HepG2 (cell line): ENCODE measurements around the gene CNOT2.

ENCODE experiments used
- BRCA1 ChIP-seq: sonication (generic); formaldehyde crosslinking; IDR thresholded peaks from 2 replicates; pipeline ENCODE4 v1.4.0; 2020; ENCODE audit warnings: missing genetic modification reagents
- EZH2 ChIP-seq: conservative IDR thresholded peaks from 2 replicates; pipeline ENCODE4 v1.6.1; 2012; ENCODE audit warnings: mild to moderate bottlenecking, low read depth, low read length, moderate library complexity
- JUND ChIP-seq: sonication (generic); formaldehyde crosslinking; IDR thresholded peaks from 2 replicates; pipeline ENCODE4 v1.8.0; 2022; ENCODE audit warnings: mild to moderate bottlenecking, missing genetic modification reagents
- NFYB ChIP-seq: sonication (generic); formaldehyde crosslinking; IDR thresholded peaks from 2 replicates; pipeline ENCODE4 v1.4.0; 2020; ENCODE audit warnings: missing genetic modification reagents
- PHF8 ChIP-seq: sonication (generic); formaldehyde crosslinking; IDR thresholded peaks from 2 replicates; pipeline ENCODE4 v1.5.0; 2020; ENCODE audit warnings: missing genetic modification reagents
- RXRA ChIP-seq: sonication (generic); formaldehyde crosslinking; IDR thresholded peaks from 2 replicates; pipeline ENCODE4 v1.5.1; 2020; ENCODE audit warnings: missing genetic modification reagents
- SMC3 ChIP-seq: IDR thresholded peaks from 2 replicates; pipeline ENCODE4 v1.6.1; 2011; ENCODE audit warnings: low read length, improper control_type of control experiment
- SUZ12 ChIP-seq: fragments of 150-350 bp; IDR thresholded peaks from 2 replicates; pipeline ENCODE4 v1.6.1; 2014; ENCODE audit warnings: low read depth, low read length
- ZFP90 ChIP-seq: sonication (generic); formaldehyde crosslinking; IDR thresholded peaks from 2 replicates; pipeline ENCODE4 v1.8.0; 2022; ENCODE audit warnings: missing genetic modification reagents, mild to moderate bottlenecking, inconsistent platforms, borderline replicate concordance
- ZNF143 ChIP-seq: sonication (generic); formaldehyde crosslinking; IDR thresholded peaks from 2 replicates; pipeline ENCODE4 v1.4.0; 2020; ENCODE audit warnings: missing genetic modification reagents
- ZSCAN31 ChIP-seq: sonication (generic); formaldehyde crosslinking; IDR thresholded peaks from 2 replicates; pipeline ENCODE4 v1.5.0; 2020; ENCODE audit warnings: low read depth, mild to moderate bottlenecking, missing genetic modification reagents
- TF ChIP-seq, protein P1 (sequence below): sonication (generic); formaldehyde crosslinking; IDR thresholded peaks from 2 replicates; pipeline ENCODE4 v1.8.0; 2022; ENCODE audit warnings: mild to moderate bottlenecking, missing genetic modification reagents, moderate library complexity
- TF ChIP-seq, protein P2 (sequence below): sonication (generic); formaldehyde crosslinking; IDR thresholded peaks from 2 replicates; pipeline ENCODE4 v1.5.0; 2020; ENCODE audit warnings: mild to moderate bottlenecking, missing genetic modification reagents, moderate library complexity

DNA sequence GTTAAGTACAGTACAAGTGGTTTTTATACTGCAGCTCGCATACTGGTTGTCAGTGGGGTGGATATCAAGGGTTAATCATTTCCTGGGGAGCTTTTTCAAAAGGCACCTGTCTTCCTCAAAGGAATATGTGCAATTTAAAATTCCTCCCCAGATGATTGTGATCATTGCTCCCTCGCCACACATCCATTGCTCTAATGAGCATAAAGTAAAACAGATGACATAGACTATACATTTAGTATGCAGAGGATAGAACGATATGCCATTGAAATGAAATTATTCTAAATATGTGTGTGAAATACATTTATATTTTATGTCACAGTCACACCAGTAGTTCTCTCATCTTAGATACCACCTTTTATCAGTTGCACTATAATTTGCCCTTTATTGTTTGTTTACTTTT is 86.5 kb downstream of the CNOT2 start:
- no peak for TF ChIP-seq BRCA1 (CRISPR knock-in tag)
- TF ChIP-seq, protein P1, sequence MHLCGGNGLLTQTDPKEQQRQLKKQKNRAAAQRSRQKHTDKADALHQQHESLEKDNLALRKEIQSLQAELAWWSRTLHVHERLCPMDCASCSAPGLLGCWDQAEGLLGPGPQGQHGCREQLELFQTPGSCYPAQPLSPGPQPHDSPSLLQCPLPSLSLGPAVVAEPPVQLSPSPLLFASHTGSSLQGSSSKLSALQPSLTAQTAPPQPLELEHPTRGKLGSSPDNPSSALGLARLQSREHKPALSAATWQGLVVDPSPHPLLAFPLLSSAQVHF (CRISPR knock-in tag): no peak
- no peak for TF ChIP-seq JUND
- TF ChIP-seq SUZ12: no peak
- no peak for TF ChIP-seq EZH2
- TF ChIP-seq ZSCAN31 (CRISPR knock-in tag): no peak
- no peak for TF ChIP-seq NFYB (CRISPR knock-in tag)
- TF ChIP-seq ZFP90 (CRISPR knock-in tag): no peak
- TF ChIP-seq SMC3: no peak
- TF ChIP-seq RXRA: no peak
- TF ChIP-seq, protein P2, sequence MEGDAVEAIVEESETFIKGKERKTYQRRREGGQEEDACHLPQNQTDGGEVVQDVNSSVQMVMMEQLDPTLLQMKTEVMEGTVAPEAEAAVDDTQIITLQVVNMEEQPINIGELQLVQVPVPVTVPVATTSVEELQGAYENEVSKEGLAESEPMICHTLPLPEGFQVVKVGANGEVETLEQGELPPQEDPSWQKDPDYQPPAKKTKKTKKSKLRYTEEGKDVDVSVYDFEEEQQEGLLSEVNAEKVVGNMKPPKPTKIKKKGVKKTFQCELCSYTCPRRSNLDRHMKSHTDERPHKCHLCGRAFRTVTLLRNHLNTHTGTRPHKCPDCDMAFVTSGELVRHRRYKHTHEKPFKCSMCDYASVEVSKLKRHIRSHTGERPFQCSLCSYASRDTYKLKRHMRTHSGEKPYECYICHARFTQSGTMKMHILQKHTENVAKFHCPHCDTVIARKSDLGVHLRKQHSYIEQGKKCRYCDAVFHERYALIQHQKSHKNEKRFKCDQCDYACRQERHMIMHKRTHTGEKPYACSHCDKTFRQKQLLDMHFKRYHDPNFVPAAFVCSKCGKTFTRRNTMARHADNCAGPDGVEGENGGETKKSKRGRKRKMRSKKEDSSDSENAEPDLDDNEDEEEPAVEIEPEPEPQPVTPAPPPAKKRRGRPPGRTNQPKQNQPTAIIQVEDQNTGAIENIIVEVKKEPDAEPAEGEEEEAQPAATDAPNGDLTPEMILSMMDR (CRISPR knock-in tag): no peak
- TF ChIP-seq ZNF143 (CRISPR knock-in tag): no peak
- TF ChIP-seq PHF8: no peak
